ENCODE data around the gene GPR137B. TPM values are rescaled to one million over a fixed set of nuclear protein-coding genes. Genes with fewer than 3 reads are reported as not detected.

The GPR137B gene
- total and polyA plus RNA-seq, 12 donors, result 3.4 to 30.0 (median 13.7) TPM

- no peak overlapping the region for H3K27ac ChIP-seq
- no peak for DNase-seq
- no peaks in the 10 kb centered on the region for H3K4me1 ChIP-seq (replicated peaks in 1 of 2)
- peaks cover 0 to 34% (median 0%) of the 10 kb centered on the region in 3 donors for H3K9me3 ChIP-seq (replicated peaks in 1 of 3)
- no peaks in the 10 kb centered on the region for H3K36me3 ChIP-seq (replicated peaks in 1 of 2)
- no peak for TF ChIP-seq POLR2A (IDR thresholded peaks at IDR 0.05)
- no peak for TF ChIP-seq CTCF (IDR thresholded peaks at IDR 0.05)
- intact Hi-C loops (cut with DNase I), result no loop called here
- H3K4me3 ChIP-seq, result no peak overlapping the region
- no peaks in the 10 kb centered on the region for H3K27me3 ChIP-seq
Measured at GRCh38 chr1:236200925-236201324, 58.6 kb downstream of the GPR137B start.

GRCh38 chr1:236201786-236202185 lies 59.4 kb downstream of the GPR137B start:
- 88 to 100% (median 96%) methylated on average over 1 of the region's 1 CpG for WGBS, 4 donors
- H3K4me3 ChIP-seq, result no peak overlapping the region

GRCh38 chr1:236204039-236204438 lies 61.7 kb downstream of the GPR137B start:
- TF ChIP-seq CTCF (IDR thresholded peaks at IDR 0.05), result no peak
- TF ChIP-seq POLR2A (IDR thresholded peaks at IDR 0.05), result no peak
- peaks cover 0 to 21% (median 0%) of the 10 kb centered on the region in 3 donors for H3K9me3 ChIP-seq (replicated peaks in 1 of 3)
- no peaks in the 10 kb centered on the region for H3K4me1 ChIP-seq (replicated peaks in 1 of 2)
- intact Hi-C loops (cut with DNase I), result no loop called here
- no peak overlapping the region for H3K4me3 ChIP-seq
- WGBS, 4 donors, result 95 to 100% (median 98%) methylated on average over 1 of the region's 1 CpG
- no peaks in the 10 kb centered on the region for H3K36me3 ChIP-seq (replicated peaks in 1 of 2)
- no peak for DNase-seq
- H3K27me3 ChIP-seq, result no peaks in the 10 kb centered on the region
- no peak overlapping the region for H3K27ac ChIP-seq

More at GRCh38 chr1:236201786-236202185, 59.4 kb downstream of the GPR137B start:
- DNase-seq, result no peak
- TF ChIP-seq POLR2A (IDR thresholded peaks at IDR 0.05) (no peak), CTCF (IDR thresholded peaks at IDR 0.05) (no peak)
- Histone ChIP-seq H3K27me3 (no peaks in the 10 kb centered on the region), H3K4me1 (replicated peaks in 1 of 2) (no peaks in the 10 kb centered on the region), H3K27ac (no peak overlapping the region), H3K9me3 (replicated peaks in 1 of 3) (peaks cover 0 to 34% (median 0%) of the 10 kb centered on the region in 3 donors), H3K36me3 (replicated peaks in 1 of 2) (no peaks in the 10 kb centered on the region)
- intact Hi-C loops (cut with DNase I), result no loop called here

- H3K4me1 ChIP-seq (replicated peaks in 1 of 2), result no peaks in the 10 kb centered on the region
- no peak for DNase-seq
- intact Hi-C loops (cut with DNase I), result no loop called here
- H3K27ac ChIP-seq, result no peak overlapping the region
- H3K9me3 ChIP-seq (replicated peaks in 1 of 3), result peaks cover 0 to 15% (median 0%) of the 10 kb centered on the region in 3 donors
- H3K36me3 ChIP-seq (replicated peaks in 1 of 2), result no peaks in the 10 kb centered on the region
- no peak overlapping the region for H3K4me3 ChIP-seq
- H3K27me3 ChIP-seq, result no peaks in the 10 kb centered on the region
- TF ChIP-seq POLR2A (IDR thresholded peaks at IDR 0.05), result no peak
- TF ChIP-seq CTCF (IDR thresholded peaks at IDR 0.05), result no peak
- WGBS, 4 donors, result 94 to 96% (median 95%) methylated on average over 3 of the region's 3 CpGs
Measured at GRCh38 chr1:236204656-236205055, 62.3 kb downstream of the GPR137B start.

All from adrenal gland (tissue), 12 donors.